Breast epithelium (tissue), 4 donors: ENCODE results near the gene MICAL3. TPM values are rescaled to one million over a fixed set of nuclear protein-coding genes. Genes with fewer than 3 reads are reported as not detected.

Source experiments
- DNase-seq, 2 donors: peaks; one replicate each; pipeline ENCODE4 v3.0.0-alpha.2; 2019; ENCODE audit warnings: low spot score in 2 of 2
- H3K27ac ChIP-seq, 2 donors: fragments of 200-600 bp; sonication (generic) in 1 of 2; one replicate each; pipeline ENCODE4 v1.5.1; 2016 to 2019; ENCODE audit warnings: mild to moderate bottlenecking in 1 of 2
- H3K27me3 ChIP-seq, 2 donors: fragments of 200-600 bp; sonication (generic) in 1 of 2; one replicate each; pipeline versions ENCODE4 v1.5.1 to v1.6.0; 2017 to 2019; ENCODE audit warnings: control low read depth in 1 of 2, mild to moderate bottlenecking in 1 of 2
- H3K36me3 ChIP-seq: fragments of 200-600 bp; one replicate; pipeline ENCODE4 v1.5.1; 2019
- H3K4me1 ChIP-seq, 2 donors: fragments of 200-600 bp; sonication (generic); one replicate each; pipeline ENCODE4 v1.5.1; 2016 to 2019; ENCODE audit warnings: control low read depth in 1 of 2
- H3K4me3 ChIP-seq, 3 donors: fragments of 200-600 bp; sonication (generic); 1 replicate in 2 of 3; 2 replicates in 1 of 3; pipeline ENCODE4 v1.5.1; 2016 to 2019; ENCODE audit warnings: mild to moderate bottlenecking in 3 of 3, moderate library complexity in 2 of 3
- H3K9me3 ChIP-seq, 2 donors: fragments of 200-600 bp; sonication (generic) in 1 of 2; one replicate each; pipeline ENCODE4 v1.5.1; 2016 to 2019; ENCODE audit warnings: control low read depth in 1 of 2
- POLR2A ChIP-seq: fragments of 450-650 bp; IDR thresholded peaks from one replicate; pipeline ENCODE4 v1.6.1; 2016; ENCODE audit warnings: antibody characterized with exemption, mild to moderate bottlenecking, moderate library complexity
- POLR2AphosphoS5 ChIP-seq, 3 donors: sonication (generic); formaldehyde crosslinking; IDR thresholded peaks; one replicate each; pipeline ENCODE4 v1.6.1; 2017; ENCODE audit warnings: antibody characterized with exemption in 3 of 3
- intact Hi-C: fragments of 100-400 bp; cut with DNase I; formaldehyde crosslinking; loops from one replicate; pipeline ENCODE4 v1.15.1; 2023; ENCODE audit warnings: low total_unique reads
- total RNA-seq, 3 donors: library from RNA; depleted of rRNA; stranded (reverse); fragments of >200 nt; gene quantifications; one replicate each; pipeline ENCODE4 v1.1.0, GENCODE V29; 2016
- TF ChIP-seq, protein P1 (sequence below), 3 donors: fragments of 450-650 bp; IDR thresholded peaks; one replicate each; pipeline ENCODE4 v1.5.1; 2016 to 2017; ENCODE audit warnings: antibody characterized with exemption in 3 of 3, mild to moderate bottlenecking in 3 of 3, moderate library complexity in 3 of 3

MICAL3 gene
- total RNA-seq, 3 donors from 2014 or later: 19.5 to 42.3 (median 34.8) TPM

DNA sequence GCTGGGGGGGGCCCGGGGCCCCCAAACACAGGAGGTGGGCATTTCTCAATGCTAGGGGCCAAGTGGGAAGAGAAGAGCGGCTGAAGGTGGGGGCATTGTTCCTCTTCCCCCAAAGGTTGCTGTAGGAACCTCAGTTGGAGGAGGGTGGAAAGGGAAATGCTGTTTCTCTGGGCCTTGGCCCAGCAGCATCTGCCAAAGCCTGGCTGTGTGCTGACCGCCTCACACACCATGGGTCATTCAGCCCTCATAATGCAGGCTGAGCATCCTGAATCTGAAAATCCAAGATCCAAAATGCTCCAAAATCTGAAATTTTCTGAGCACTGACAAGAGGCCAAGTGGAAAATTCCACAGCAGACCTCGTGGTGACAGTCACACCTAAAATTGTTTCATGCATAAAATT is 201.1 kb downstream of the MICAL3 start:
- no peak overlapping the region for H3K27ac ChIP-seq
- TF ChIP-seq POLR2A (no peak), POLR2AphosphoS5 (IDR thresholded peaks at IDR 0.05) (no peak)
- TF ChIP-seq, protein P1, sequence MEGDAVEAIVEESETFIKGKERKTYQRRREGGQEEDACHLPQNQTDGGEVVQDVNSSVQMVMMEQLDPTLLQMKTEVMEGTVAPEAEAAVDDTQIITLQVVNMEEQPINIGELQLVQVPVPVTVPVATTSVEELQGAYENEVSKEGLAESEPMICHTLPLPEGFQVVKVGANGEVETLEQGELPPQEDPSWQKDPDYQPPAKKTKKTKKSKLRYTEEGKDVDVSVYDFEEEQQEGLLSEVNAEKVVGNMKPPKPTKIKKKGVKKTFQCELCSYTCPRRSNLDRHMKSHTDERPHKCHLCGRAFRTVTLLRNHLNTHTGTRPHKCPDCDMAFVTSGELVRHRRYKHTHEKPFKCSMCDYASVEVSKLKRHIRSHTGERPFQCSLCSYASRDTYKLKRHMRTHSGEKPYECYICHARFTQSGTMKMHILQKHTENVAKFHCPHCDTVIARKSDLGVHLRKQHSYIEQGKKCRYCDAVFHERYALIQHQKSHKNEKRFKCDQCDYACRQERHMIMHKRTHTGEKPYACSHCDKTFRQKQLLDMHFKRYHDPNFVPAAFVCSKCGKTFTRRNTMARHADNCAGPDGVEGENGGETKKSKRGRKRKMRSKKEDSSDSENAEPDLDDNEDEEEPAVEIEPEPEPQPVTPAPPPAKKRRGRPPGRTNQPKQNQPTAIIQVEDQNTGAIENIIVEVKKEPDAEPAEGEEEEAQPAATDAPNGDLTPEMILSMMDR (IDR thresholded peaks at IDR 0.05): no peak
- H3K36me3 ChIP-seq: no peaks in the 10 kb centered on the region
- H3K27me3 ChIP-seq: no peaks in the 10 kb centered on the region
- H3K9me3 ChIP-seq: no peaks in the 10 kb centered on the region
- H3K4me3 ChIP-seq: no peak overlapping the region
- intact Hi-C loops: no loop called here
- H3K4me1 ChIP-seq: no peaks in the 10 kb centered on the region
- no peak for DNase-seq

DNA sequence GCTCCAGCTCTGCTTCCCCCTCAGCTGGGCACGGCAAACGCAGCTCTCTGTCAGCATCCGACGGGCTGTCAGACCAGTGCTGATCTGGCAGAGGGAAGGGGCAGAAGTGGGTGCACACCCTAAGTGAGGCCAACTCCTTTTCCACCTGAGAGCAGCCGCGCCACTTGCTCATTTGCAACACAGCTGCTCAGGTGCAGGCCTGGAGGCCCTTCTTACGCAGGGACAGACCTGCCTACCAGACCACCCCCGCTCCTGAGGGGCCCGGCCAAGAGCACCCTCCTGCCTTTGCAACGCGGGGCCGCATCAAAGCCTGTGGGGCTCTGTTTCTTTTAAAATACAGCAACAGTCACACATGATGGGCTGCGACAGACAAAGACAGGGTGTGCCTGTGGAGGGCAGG is 202.3 kb downstream of the MICAL3 start:
- no peak for TF ChIP-seq POLR2AphosphoS5 (IDR thresholded peaks at IDR 0.05)
- TF ChIP-seq, protein P1 (IDR thresholded peaks at IDR 0.05): no peak
- no peak for TF ChIP-seq POLR2A
- intact Hi-C loops: no loop called here
- H3K4me3 ChIP-seq: no peak overlapping the region
- no peaks in the 10 kb centered on the region for H3K36me3 ChIP-seq
- H3K9me3 ChIP-seq: no peaks in the 10 kb centered on the region
- DNase-seq: no peak
- H3K27me3 ChIP-seq: no peaks in the 10 kb centered on the region
- H3K4me1 ChIP-seq: no peaks in the 10 kb centered on the region
- no peak overlapping the region for H3K27ac ChIP-seq

GRCh38 chr22:17820879-17821439 is 203.4 kb downstream of the MICAL3 start:
- no peaks in the 10 kb centered on the region for H3K36me3 ChIP-seq
- no peak overlapping the region for H3K4me3 ChIP-seq
- no peak for DNase-seq
- TF ChIP-seq, protein P1 (IDR thresholded peaks at IDR 0.05): no peak
- TF ChIP-seq POLR2AphosphoS5 (IDR thresholded peaks at IDR 0.05) (no peak), POLR2A (no peak)
- no peak overlapping the region for H3K27ac ChIP-seq
- no peaks in the 10 kb centered on the region for H3K27me3 ChIP-seq
- no peaks in the 10 kb centered on the region for H3K9me3 ChIP-seq
- H3K4me1 ChIP-seq: no peaks in the 10 kb centered on the region
- intact Hi-C loops: no loop called here

GRCh38 chr22:17818649-17819048 is 205.7 kb downstream of the MICAL3 start:
- TF ChIP-seq, protein P1 (IDR thresholded peaks at IDR 0.05): no peak
- no peak for TF ChIP-seq POLR2A
- no peak for TF ChIP-seq POLR2AphosphoS5 (IDR thresholded peaks at IDR 0.05)
- Histone ChIP-seq H3K27ac (no peak overlapping the region), H3K27me3 (no peaks in the 10 kb centered on the region), H3K36me3 (no peaks in the 10 kb centered on the region), H3K9me3 (no peaks in the 10 kb centered on the region), H3K4me1 (no peaks in the 10 kb centered on the region), H3K4me3 (no peak overlapping the region)
- intact Hi-C loops: no loop called here
- DNase-seq: no peak

DNA sequence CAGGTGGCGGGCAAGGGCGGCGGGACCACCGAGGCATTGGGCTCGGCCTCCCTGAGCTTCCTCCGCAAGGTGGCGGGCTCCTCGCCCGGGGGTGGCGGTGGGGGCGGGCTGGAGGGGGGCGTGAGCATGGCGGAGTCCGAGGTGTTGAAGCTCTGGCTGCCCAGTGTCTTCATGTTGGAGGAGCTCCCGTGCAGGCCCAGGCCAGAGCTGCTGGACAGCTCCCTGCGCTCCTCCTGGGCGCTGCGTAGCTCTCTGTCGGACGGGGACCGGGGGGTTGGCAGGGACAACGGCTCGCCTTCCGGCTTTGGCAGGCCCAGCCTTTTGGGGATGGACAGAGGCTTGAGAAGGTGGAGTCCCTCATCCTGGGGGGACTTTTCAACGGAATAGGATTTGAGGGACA is 206.2 kb downstream of the MICAL3 start:
- Histone ChIP-seq H3K27me3 (no peaks in the 10 kb centered on the region), H3K4me1 (no peaks in the 10 kb centered on the region), H3K4me3 (no peak overlapping the region), H3K36me3 (no peaks in the 10 kb centered on the region), H3K27ac (no peak overlapping the region), H3K9me3 (no peaks in the 10 kb centered on the region)
- intact Hi-C loops: no loop called here
- TF ChIP-seq POLR2AphosphoS5 (IDR thresholded peaks at IDR 0.05) (no peak), POLR2A (no peak)
- TF ChIP-seq, protein P1 (IDR thresholded peaks at IDR 0.05): no peak
- DNase-seq: no peak
